ENCODE data around the gene LDB2.
"Not testable (repeated sequence)": the region's sequence is repeated elsewhere in the genome, so short reads cannot be mapped to it uniquely, and the experiment has no call there.

Gene LDB2

GRCh38 chr4:16596267-16596666 is 302.2 kb downstream of the LDB2 start:
- DNase-seq (ENCODE audit: low spot score), result no peak

GRCh38 chr4:16594128-16594527 is 304.3 kb downstream of the LDB2 start:
- no peak for DNase-seq (ENCODE audit: low spot score)

- no peak for DNase-seq (ENCODE audit: low spot score)
Observed at GRCh38 chr4:16593386-16593785, 305.1 kb downstream of the LDB2 start.

DNA sequence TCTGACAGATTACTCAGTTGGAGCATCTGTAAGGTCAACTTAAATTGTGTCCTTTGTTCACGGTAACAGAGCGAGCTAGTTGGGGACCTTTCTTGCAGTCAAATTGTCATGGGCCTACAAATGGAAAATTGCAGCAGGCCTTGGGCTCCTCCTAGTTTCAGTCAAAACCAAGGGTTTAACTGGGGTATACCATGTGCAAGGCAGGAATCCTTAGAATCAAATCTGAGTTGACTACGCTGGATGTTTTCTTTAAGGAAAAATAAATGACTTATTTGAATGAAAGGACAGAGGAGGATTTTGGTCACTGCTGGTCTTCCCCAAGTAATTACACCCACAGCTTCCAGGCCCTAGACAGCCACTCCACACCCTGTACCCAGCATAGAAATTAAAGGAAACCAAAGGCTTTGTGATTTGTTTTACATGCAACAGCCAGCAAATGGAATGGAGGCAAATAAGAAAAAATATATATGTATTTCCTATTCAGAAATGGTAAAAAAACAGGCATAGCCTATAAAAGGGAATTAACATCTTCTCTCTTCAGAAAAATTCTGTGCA is 307.1 kb downstream of the LDB2 start:
- DNase-seq (ENCODE audit: low spot score), result no peak

GRCh38 chr4:16590797-16591196 is 307.6 kb downstream of the LDB2 start:
- no peak for DNase-seq (ENCODE audit: low spot score)

DNA sequence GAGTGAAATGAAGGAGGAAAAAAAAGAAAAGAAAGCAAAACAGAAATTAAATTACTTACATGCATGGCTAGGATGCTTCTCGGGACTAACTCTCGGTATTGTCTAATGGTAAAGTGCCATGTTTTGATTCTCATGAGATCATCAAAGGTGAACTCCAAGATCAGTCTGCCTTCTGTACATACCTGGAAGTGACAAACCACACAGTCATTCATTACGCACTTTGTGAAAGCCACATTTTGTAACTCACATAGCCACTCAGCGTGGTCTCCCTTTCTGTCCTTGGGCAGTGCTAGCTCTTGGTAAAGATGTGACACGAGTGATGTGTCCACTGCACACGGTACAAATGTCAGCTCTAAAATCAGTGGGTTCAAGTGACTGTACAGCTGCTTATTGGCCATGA is 309.8 kb downstream of the LDB2 start:
- no peak for DNase-seq (ENCODE audit: low spot score)

DNA sequence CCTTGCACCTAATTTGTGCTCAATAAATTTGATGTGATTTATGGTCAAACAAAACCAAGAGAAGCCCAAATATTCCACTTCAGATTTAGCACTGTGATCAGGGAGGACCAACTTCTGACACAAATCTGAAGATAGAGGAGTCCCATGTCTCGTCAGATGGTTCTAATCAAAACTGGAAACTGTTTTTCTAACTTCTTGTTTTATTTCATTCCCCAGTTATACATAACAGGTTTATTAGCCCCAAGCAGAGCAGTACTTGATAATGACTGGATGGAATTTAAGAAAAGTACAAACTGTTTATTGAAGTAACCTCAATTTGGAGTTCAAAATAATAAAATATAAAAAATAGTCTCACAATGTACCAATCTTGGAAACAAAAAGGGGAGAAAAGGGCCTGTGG is 310.3 kb downstream of the LDB2 start:
- no peak for DNase-seq (ENCODE audit: low spot score)

GRCh38 chr4:16585053-16585452 is 313.4 kb downstream of the LDB2 start:
- DNase-seq (ENCODE audit: low spot score), result no peak

- DNase-seq (ENCODE audit: low spot score), result no peak
Observed at GRCh38 chr4:16583764-16584163, 314.7 kb downstream of the LDB2 start.

DNA sequence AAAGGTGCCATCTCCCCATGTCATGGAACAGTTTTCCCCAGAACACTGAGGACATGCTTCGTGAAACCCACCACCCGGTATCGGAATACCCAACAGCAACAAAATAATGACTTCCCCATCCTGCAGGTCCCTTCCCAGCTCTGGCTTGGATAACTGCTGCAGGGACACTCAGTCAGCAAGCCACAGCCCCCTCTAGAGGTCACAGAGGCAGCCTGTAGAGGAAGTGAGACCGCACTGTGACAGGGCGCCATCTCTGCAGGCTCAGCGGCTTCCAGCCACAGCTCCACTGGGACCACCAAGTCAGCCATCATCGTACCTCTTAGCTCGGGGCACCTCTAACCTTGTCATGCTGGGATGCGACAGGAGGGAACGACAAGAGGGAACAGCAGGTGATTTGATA is 315.9 kb downstream of the LDB2 start:
- DNase-seq (ENCODE audit: low spot score), result no peak

DNA sequence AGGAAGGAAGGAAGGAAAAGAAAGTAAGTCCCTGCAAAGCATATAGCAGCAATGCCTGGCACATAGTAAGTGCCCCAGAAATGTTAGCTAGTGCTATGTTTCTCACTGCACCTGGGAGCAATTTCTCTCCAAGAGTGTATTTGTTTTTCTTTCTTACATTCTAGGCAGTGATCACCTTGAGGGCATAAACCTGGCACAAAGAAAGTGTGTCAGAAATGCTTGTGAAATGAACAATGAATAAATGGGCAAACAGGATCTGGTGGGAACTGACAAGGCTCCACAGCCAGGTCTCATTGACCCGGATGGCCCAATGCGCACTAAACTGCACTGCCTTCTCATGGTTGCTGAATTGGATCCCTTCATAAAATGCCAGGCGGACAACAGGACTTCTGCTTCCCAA is 316.4 kb downstream of the LDB2 start:
- no peak for DNase-seq (ENCODE audit: low spot score)

DNA sequence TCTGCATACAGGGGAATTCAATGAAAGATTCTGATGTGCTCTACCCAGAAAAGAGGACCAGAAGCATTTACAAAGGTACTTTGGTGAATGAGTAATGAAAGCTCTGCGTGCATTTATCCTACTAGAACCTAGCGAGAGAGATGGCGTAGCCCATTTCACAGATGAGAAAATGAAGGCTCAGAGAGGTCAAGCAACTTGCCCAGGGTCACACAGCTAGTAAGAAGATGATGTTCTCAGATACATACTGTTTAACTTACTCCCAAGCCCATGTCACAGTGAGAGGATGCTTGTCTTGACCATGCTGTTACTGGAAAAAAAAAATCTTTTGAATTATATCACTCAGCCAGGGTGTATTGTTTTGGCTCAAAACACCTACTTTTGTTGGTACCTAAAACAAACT is 317.3 kb downstream of the LDB2 start:
- DNase-seq (ENCODE audit: low spot score), result no peak

DNA sequence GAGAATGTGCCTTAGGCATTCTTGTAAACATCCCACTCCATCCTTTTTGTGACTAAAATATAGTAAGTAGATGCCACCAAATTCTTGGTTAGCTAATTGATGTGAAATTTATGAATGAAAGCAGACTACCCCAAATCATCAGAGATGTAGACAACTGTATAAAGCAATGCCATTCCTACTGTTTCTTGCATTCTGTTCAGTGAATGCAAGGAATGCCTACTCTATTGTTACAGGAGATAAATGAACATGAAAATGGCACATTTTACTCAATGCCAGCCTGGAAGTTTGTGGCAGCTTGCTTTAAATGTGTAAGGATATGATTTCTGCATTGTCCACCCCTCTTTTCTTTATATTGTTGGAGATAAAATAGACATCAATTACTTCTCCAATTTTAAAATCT is 317.9 kb downstream of the LDB2 start:
- DNase-seq (ENCODE audit: low spot score), result no peak

GRCh38 chr4:16579866-16580265 is 318.6 kb downstream of the LDB2 start:
- no peak for DNase-seq (ENCODE audit: low spot score)

DNA sequence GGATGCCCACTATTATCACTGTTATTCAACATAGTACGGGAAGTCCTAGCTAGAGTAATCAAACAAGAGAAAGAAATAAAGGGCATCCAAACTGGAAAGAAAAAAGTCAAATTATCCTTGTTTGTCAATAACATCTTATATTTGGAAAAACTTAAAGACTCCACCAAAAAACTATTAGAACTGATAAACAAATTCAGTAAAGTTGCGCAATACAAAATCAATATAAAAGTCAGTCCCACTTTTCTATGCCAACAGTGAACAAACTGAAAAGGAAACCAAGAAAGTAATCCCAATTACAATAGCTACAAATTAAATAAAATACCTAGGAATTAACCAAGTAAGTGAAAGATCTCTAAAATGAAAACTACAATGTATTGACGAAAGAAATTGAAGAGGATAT is 321.3 kb downstream of the LDB2 start:
- DNase-seq (ENCODE audit: low spot score), result no peak

DNA sequence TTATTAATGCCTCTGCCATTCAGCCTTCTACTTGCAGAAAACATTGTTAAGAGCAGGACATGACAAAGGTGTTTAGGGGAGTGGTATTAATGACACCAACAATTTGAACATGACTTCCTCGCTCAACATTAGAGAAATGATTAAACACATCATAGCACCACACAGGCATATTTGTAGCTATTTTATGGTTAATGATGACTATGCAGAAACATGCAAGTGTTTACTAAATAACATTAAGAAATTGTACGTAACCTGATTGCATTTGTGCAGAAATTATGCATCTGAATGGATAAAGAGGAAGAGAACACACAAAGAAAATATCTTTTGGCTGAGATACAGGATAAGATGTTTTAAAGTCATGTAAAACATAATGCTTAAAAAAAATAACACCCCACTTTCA is 323.5 kb downstream of the LDB2 start:
- no peak for DNase-seq (ENCODE audit: low spot score)

DNA sequence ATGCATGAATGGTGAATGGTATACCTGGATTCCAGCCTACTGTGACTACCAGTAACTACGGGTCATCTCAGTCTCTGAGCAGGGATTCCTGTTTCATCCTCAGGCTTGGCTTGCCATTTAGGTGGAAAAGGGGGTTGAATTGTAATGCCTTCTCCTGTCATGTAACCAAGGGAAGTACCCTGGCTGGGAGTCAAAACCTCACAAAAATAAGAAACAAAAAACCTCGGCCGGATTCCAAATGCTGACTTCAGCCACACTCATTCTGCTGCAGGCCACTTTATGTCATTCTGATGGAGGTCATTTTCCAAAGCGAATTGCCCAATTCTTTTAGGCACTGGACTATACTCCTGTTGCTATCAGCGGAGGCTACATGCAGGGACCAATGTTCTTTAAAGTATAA is 324.7 kb downstream of the LDB2 start:
- DNase-seq (ENCODE audit: low spot score), result no peak

GRCh38 chr4:16573206-16573605 is 325.2 kb downstream of the LDB2 start:
- DNase-seq (ENCODE audit: low spot score), result no peak

GRCh38 chr4:16572631-16573030 is 325.8 kb downstream of the LDB2 start:
- DNase-seq (ENCODE audit: low spot score), result no peak

DNA sequence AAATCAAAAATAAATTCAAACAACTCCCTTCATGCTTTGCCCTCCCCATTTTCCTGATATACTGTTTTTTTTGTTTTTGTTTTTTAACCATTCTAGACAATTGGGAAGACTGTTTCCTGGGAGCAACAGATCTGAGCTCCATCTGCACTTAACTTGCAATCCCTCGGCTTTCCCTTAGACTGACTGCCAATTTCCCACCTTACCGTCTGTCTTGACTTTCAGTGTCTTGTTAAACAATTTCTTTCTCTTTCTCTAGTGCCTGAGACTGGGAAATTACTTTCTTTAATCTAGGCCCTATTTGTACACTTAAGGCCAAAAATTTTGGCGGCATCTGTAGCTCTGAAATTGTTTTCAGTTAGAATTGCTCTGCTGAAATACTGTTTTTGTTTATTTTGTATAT is 326.3 kb downstream of the LDB2 start:
- DNase-seq (ENCODE audit: low spot score), result no peak

- DNase-seq (ENCODE audit: low spot score), result no peak
Observed at GRCh38 chr4:16569790-16570189, 328.7 kb downstream of the LDB2 start.

- DNase-seq (ENCODE audit: low spot score), result not testable (repeated sequence)
Observed at GRCh38 chr4:16557316-16557715, 341.1 kb downstream of the LDB2 start.

DNA sequence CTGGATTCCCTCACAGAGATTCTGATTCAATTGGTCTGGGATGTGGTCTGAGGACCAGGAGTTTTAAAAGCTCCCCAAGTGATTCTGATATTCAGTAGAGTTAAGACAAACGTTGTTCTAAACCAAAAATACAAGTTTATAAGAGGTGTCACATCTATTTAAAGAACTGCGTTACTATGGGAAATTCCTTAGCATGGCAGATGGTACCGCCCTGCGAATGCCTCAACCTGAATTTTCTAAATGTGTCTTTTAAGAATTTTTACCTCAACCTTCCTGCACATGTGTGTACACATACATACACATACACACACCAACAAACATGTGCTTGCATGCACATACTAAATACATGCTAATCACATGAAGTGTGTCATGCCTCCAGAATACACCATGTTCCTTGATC is 343.3 kb downstream of the LDB2 start:
- no peak for DNase-seq (ENCODE audit: low spot score)

GRCh38 chr4:16550531-16550930 is 347.9 kb downstream of the LDB2 start:
- DNase-seq (ENCODE audit: low spot score), result no peak

- no peak for DNase-seq (ENCODE audit: low spot score)
Observed at GRCh38 chr4:16545656-16546055, 352.8 kb downstream of the LDB2 start.
